ENCODE results near the gene CTSL. TPM values are rescaled to one million over a fixed set of nuclear protein-coding genes. Genes with fewer than 3 reads are reported as not detected.

Gene CTSL
- total RNA-seq, 2 donors from 2014 or later: 94.5 to 274 TPM

GRCh38 chr9:87722393-87723088, 3.4 kb upstream of the CTSL start:
- no peak for TF ChIP-seq CTCF (IDR thresholded peaks at IDR 0.05)
- H3K4me1 ChIP-seq (ENCODE audit: control insufficient read depth in 1 of 2, low read depth in 2 of 2): peaks cover 6 to 10% of the 10 kb centered on the region in 2 donors
- no peak for DNase-seq (ENCODE audit: low spot score)
- H3K9me3 ChIP-seq: no peaks in the 10 kb centered on the region
- H3K36me3 ChIP-seq: no peaks in the 10 kb centered on the region
- no peak overlapping the region for H3K4me3 ChIP-seq
- no peak for ATAC-seq (ENCODE audit: insufficient number of reproducible peaks, low FRiP score, low read depth)
- no peaks in the 10 kb centered on the region for H3K27me3 ChIP-seq (replicated peaks; ENCODE audit: insufficient read depth)
- H3K27ac ChIP-seq: peak overlapping the region in 1 of 2 donors; percentile 15

DNA sequence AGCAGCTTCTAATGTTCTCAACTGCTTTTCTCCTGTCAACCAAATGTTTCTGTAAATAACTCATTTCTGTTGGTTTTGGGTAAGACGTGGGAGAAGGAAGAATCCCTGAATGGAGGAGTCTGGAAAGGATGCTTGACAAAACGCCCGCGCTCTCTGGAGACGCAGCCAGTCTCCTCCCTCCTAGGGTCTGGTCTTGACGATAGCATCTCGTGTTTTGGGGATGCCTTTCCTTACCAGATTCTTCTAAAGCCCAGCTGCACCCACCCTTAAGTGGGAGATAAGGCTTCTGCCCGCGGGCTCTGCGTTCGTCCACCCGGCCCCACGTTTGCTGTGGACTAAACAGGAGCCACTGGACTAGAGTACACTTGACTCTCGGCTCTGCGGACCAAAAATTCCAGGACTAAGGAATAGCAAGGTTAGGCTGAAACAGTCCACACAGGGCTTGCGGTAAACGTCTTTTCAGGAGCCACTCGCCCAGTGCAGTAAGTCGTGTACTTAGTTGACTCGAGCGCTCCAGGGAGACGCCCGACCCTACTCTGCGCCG, 491 bp upstream of the CTSL start:
- ATAC-seq (ENCODE audit: insufficient number of reproducible peaks, low FRiP score, low read depth): peak; percentile 7
- Histone ChIP-seq H3K4me3 (peak overlapping the region; percentile 87), H3K27ac (peak overlapping the region; percentile 90 to 91), H3K4me1 (ENCODE audit: control insufficient read depth in 1 of 2, low read depth in 2 of 2) (peaks cover 13 to 26% of the 10 kb centered on the region in 2 donors), H3K27me3 (replicated peaks; ENCODE audit: insufficient read depth) (no peaks in the 10 kb centered on the region), H3K9me3 (no peaks in the 10 kb centered on the region), H3K36me3 (peaks cover 13% of the 10 kb centered on the region)
- DNase-seq (ENCODE audit: low spot score): no peak
- TF ChIP-seq CTCF (IDR thresholded peaks at IDR 0.05): no peak

GRCh38 chr9:87729246-87729645, 3.3 kb downstream of the CTSL start:
- no peak for ATAC-seq (ENCODE audit: insufficient number of reproducible peaks, low FRiP score, low read depth)
- Histone ChIP-seq H3K4me3 (no peak overlapping the region), H3K27ac (no peak overlapping the region), H3K4me1 (ENCODE audit: control insufficient read depth in 1 of 2, low read depth in 2 of 2) (peaks cover 13 to 26% of the 10 kb centered on the region in 2 donors), H3K9me3 (no peaks in the 10 kb centered on the region), H3K36me3 (peaks cover 23% of the 10 kb centered on the region), H3K27me3 (replicated peaks; ENCODE audit: insufficient read depth) (no peaks in the 10 kb centered on the region)
- DNase-seq (ENCODE audit: low spot score): no peak
- TF ChIP-seq CTCF (IDR thresholded peaks at IDR 0.05): no peak

DNA sequence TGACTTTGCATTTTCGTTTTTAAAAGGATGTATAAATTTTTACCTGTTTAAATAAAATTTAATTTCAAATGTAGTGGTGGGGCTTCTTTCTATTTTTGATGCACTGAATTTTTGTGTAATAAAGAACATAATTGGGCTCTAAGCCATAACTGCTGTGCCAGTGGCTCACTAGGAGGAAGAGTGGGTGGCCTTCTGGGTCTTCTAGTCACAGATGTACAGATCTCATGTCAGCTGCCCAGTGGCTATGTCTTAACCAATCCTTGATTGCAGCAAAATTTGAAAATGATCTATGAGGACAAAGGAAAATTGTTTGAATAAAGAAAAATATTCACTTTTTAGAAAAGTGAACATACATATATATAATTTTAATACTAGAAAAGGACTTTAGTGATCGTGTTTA, 5.4 kb downstream of the CTSL start:
- Histone ChIP-seq H3K4me3 (no peak overlapping the region), H3K27me3 (replicated peaks; ENCODE audit: insufficient read depth) (no peaks in the 10 kb centered on the region), H3K36me3 (peaks cover 23% of the 10 kb centered on the region), H3K9me3 (no peaks in the 10 kb centered on the region), H3K4me1 (ENCODE audit: control insufficient read depth in 1 of 2, low read depth in 2 of 2) (peaks cover 10 to 26% of the 10 kb centered on the region in 2 donors), H3K27ac (no peak overlapping the region)
- DNase-seq (ENCODE audit: low spot score) (no peak), ATAC-seq (ENCODE audit: insufficient number of reproducible peaks, low FRiP score, low read depth) (no peak)
- no peak for TF ChIP-seq CTCF (IDR thresholded peaks at IDR 0.05)

- TF ChIP-seq CTCF (IDR thresholded peaks at IDR 0.05): no peak
- H3K27me3 ChIP-seq (replicated peaks; ENCODE audit: insufficient read depth): no peaks in the 10 kb centered on the region
- H3K4me3 ChIP-seq: no peak overlapping the region
- ATAC-seq (ENCODE audit: insufficient number of reproducible peaks, low FRiP score, low read depth): no peak
- H3K36me3 ChIP-seq: peaks cover 23% of the 10 kb centered on the region
- no peak overlapping the region for H3K27ac ChIP-seq
- H3K9me3 ChIP-seq: no peaks in the 10 kb centered on the region
- H3K4me1 ChIP-seq (ENCODE audit: control insufficient read depth in 1 of 2, low read depth in 2 of 2): peaks cover 5 to 22% of the 10 kb centered on the region in 2 donors
- DNase-seq (ENCODE audit: low spot score): no peak
These were observed 6.4 kb downstream of the CTSL start for GRCh38 chr9:87732344-87732743.

All from thoracic aorta (tissue), 2 donors.